K562 (cell line): ENCODE results near the gene ACTR3C. TPM values are rescaled to one million over a fixed set of nuclear protein-coding genes. Genes with fewer than 3 reads are reported as not detected.
"Not testable (repeated sequence)": the region's sequence is repeated elsewhere in the genome, so short reads cannot be mapped to it uniquely, and the experiment has no call there.

Experiments used
- ATAC-seq: fragments of 200-7000 bp; cut with Tn5 transposase; 3 replicates; pipeline ENCODE4 v1.9.1; 2020; ENCODE audit warnings: moderate library complexity
- BruUV-seq: library from RNA; stranded (reverse); fragments of 400-500 nt; replicated peaks from 2 replicates; lab custom pipeline; 2021; lab: Mats Ljungman, UMichigan
- CTCF ChIA-PET: fragments of 300-600 bp; formaldehyde crosslinking; extraction: SDS; loops from one replicate; lab custom pipeline; 2021; ENCODE audit warnings: low intra/inter-chr PET ratio; lab: Yijun Ruan, JAX
- POLR2A ChIA-PET: fragments of 300-600, 350-650 bp; sonication (Branson Sonifier 250); formaldehyde crosslinking; extraction: SDS; loops from one replicate; lab custom pipeline; 2021; ENCODE audit warnings: antibody characterized with exemption, inconsistent platforms; lab: Yijun Ruan, JAX
- DNase-seq, 4 experiments: peaks; one replicate each; pipeline versions ENCODE4 v3.0.0 to v3.0.0-alpha.2; 2011 to 2018; ENCODE audit warnings: low spot score in 3 of 4, mixed read lengths in 3 of 4; ENCODE audit errors: extremely low read depth in 1 of 4
- FAIRE-seq: peaks from 2 replicates; lab custom pipeline; 2011; peaks lifted over from hg19 to GRCh38; lab: Jason Lieb, UNC
- H2AFZ ChIP-seq: 2 replicates; pipeline ENCODE4 v1.6.0; 2011; ENCODE audit warnings: low read depth, low read length, control low read depth, inconsistent platforms
- H3K27ac ChIP-seq: fragments of 200-600 bp; 3 replicates; pipeline ENCODE4 v1.8.0; 2011; ENCODE audit warnings: low read depth, mild to moderate bottlenecking, control low read depth, inconsistent platforms, low read length, moderate library complexity, mixed read lengths; ENCODE audit errors: extremely low read depth
- H3K27me3 ChIP-seq, 2 experiments: fragments of 300-600 bp in 1 of 2; 2 replicates in 1 of 2; 3 replicates in 1 of 2; pipeline versions ENCODE4 v1.6.0 to v1.8.0; 2011; ENCODE audit warnings: inconsistent platforms in 2 of 2, low read length in 2 of 2, mild to moderate bottlenecking in 1 of 2, mixed read lengths in 1 of 2, moderate library complexity in 1 of 2; ENCODE audit not compliant: control insufficient read depth in 2 of 2, insufficient read depth in 2 of 2
- H3K36me3 ChIP-seq: fragments of 300-600 bp; 3 replicates; pipeline ENCODE4 v1.8.0; 2011; ENCODE audit warnings: mild to moderate bottlenecking, low read length, inconsistent platforms; ENCODE audit not compliant: control insufficient read depth, insufficient read depth
- H3K4me1 ChIP-seq, 2 experiments: fragments of 200-600 bp in 1 of 2; replicated peaks in 1 of 2; 2 replicates in 1 of 2; 3 replicates in 1 of 2; pipeline versions ENCODE4 v1.5.1 to v1.8.0; 2011; ENCODE audit warnings: inconsistent platforms in 2 of 2, low read length in 2 of 2, mild to moderate bottlenecking in 1 of 2, mixed read lengths in 1 of 2, moderate library complexity in 1 of 2; ENCODE audit not compliant: control insufficient read depth in 2 of 2, insufficient read depth in 2 of 2
- H3K4me2 ChIP-seq: 2 replicates; pipeline ENCODE4 v1.6.1; 2011; ENCODE audit warnings: low read length, control low read depth, inconsistent platforms, mixed read lengths; ENCODE audit not compliant: insufficient read depth
- H3K4me3 ChIP-seq: fragments of 200-600 bp; sonication (generic), shearing (Covaris generic); 2 replicates; pipeline ENCODE4 v1.5.1; 2016; ENCODE audit warnings: control low read depth, inconsistent platforms
- H3K79me2 ChIP-seq: fragments of 200-600 bp; 3 replicates; pipeline ENCODE4 v1.8.0; 2011; ENCODE audit warnings: low read length, inconsistent platforms; ENCODE audit not compliant: control insufficient read depth, insufficient read depth
- H3K9ac ChIP-seq, 2 experiments: 2 replicates each; pipeline versions ENCODE4 v1.6.0 to v1.6.1; 2011; ENCODE audit warnings: low read depth in 2 of 2, low read length in 2 of 2, control low read depth in 1 of 2, inconsistent platforms in 1 of 2, mild to moderate bottlenecking in 1 of 2, mixed read lengths in 1 of 2; ENCODE audit not compliant: insufficient read depth in 1 of 2
- H3K9me1 ChIP-seq: one replicate; pipeline ENCODE4 v1.6.0; 2011; ENCODE audit warnings: inconsistent platforms, mild to moderate bottlenecking, low read length, moderate library complexity; ENCODE audit not compliant: control insufficient read depth, insufficient read depth
- H3K9me3 ChIP-seq: replicated peaks from 2 replicates; pipeline ENCODE4 v1.5.1; 2011; ENCODE audit warnings: low read depth, low read length, inconsistent platforms; ENCODE audit not compliant: control insufficient read depth, insufficient read depth
- H4K20me1 ChIP-seq: replicated peaks from 2 replicates; pipeline ENCODE4 v1.6.1; 2011; ENCODE audit warnings: low read length, inconsistent platforms, mixed read lengths; ENCODE audit not compliant: control insufficient read depth, insufficient read depth
- CTBP1 ChIP-seq: fragments of 450-650 bp; IDR thresholded peaks from 2 replicates; pipeline ENCODE4 v1.6.1; 2016; ENCODE audit warnings: borderline replicate concordance
- DPF2 ChIP-seq: fragments of 450-650 bp; IDR thresholded peaks from 2 replicates; pipeline ENCODE4 v1.6.1; 2016
- EHMT2 ChIP-seq: fragments of 450-650 bp; IDR thresholded peaks from 2 replicates; pipeline ENCODE4 v1.6.1; 2018; ENCODE audit warnings: antibody characterized with exemption
- ERF ChIP-seq: fragments of 450-650 bp; formaldehyde crosslinking; IDR thresholded peaks from 2 replicates; pipeline ENCODE4 v1.4.0; 2020; ENCODE audit warnings: mild to moderate bottlenecking, mixed read lengths
- ESRRA ChIP-seq: fragments of 450-650 bp; IDR thresholded peaks from 2 replicates; pipeline ENCODE4 v1.6.1; 2014; ENCODE audit warnings: low read depth, mild to moderate bottlenecking, moderate library complexity, borderline replicate concordance
- ETV6 ChIP-seq, 3 experiments: fragments of 150-350 bp in 1 of 3; sonication (generic) in 1 of 3; formaldehyde crosslinking in 1 of 3; IDR thresholded peaks; 2 replicates each; pipeline versions ENCODE4 v1.6.1 to v1.8.0; 2014 to 2022; ENCODE audit warnings: borderline replicate concordance in 2 of 3, low read depth in 2 of 3, antibody characterized with exemption in 1 of 3, low read length in 1 of 3, mild to moderate bottlenecking in 1 of 3, missing genetic modification reagents in 1 of 3
- HDAC2 ChIP-seq: fragments of 450-650 bp; IDR thresholded peaks from 2 replicates; pipeline ENCODE4 v1.6.1; 2016; ENCODE audit warnings: mild to moderate bottlenecking
- HMBOX1 ChIP-seq: sonication (generic); IDR thresholded peaks from 2 replicates; pipeline ENCODE4 v1.6.1; 2016
- KDM5B ChIP-seq: fragments of 200-600 bp; sonication (generic); IDR thresholded peaks from 2 replicates; pipeline ENCODE4 v1.6.1; 2012; ENCODE audit warnings: low read depth, mild to moderate bottlenecking, moderate library complexity, low read length, control low read depth, inconsistent platforms; ENCODE audit not compliant: insufficient replicate concordance
- MAFG ChIP-seq: fragments of 450-650 bp; conservative IDR thresholded peaks from 2 replicates; pipeline ENCODE4 v1.6.1; 2016; ENCODE audit warnings: missing genetic modification characterization, missing compliant biosample characterization
- MEIS2 ChIP-seq: fragments of 450-650 bp; IDR thresholded peaks from 2 replicates; pipeline ENCODE4 v1.6.1; 2014; ENCODE audit warnings: mild to moderate bottlenecking; ENCODE audit not compliant: partially characterized antibody
- MNT ChIP-seq, 2 experiments: fragments of 450-650 bp; conservative IDR thresholded peaks; 2 replicates each; pipeline ENCODE4 v1.6.1; 2017; ENCODE audit warnings: mild to moderate bottlenecking in 2 of 2, moderate library complexity in 2 of 2
- MTA1 ChIP-seq: fragments of 450-650 bp; IDR thresholded peaks from 2 replicates; pipeline ENCODE4 v1.6.1; 2017; ENCODE audit warnings: borderline replicate concordance
- NCOA1 ChIP-seq: fragments of 450-650 bp; IDR thresholded peaks from 2 replicates; pipeline ENCODE4 v1.6.1; 2016; ENCODE audit warnings: low read depth
- NFE2 ChIP-seq: IDR thresholded peaks from 2 replicates; pipeline ENCODE4 v1.6.1; 2014; ENCODE audit warnings: antibody characterized with exemption, low read depth
- NFIC ChIP-seq: fragments of 450-650 bp; IDR thresholded peaks from 2 replicates; pipeline ENCODE4 v1.6.1; 2017; ENCODE audit warnings: mild to moderate bottlenecking, inconsistent platforms
- RFX1 ChIP-seq: fragments of 450-650 bp; IDR thresholded peaks from 2 replicates; pipeline ENCODE4 v1.6.1; 2016; ENCODE audit warnings: mild to moderate bottlenecking, moderate library complexity
- SMARCA5 ChIP-seq: fragments of 450-650 bp; IDR thresholded peaks from 2 replicates; pipeline ENCODE4 v1.6.1; 2016
- SOX6 ChIP-seq: fragments of 450-650 bp; IDR thresholded peaks from 2 replicates; pipeline ENCODE4 v1.6.1; 2014; ENCODE audit warnings: mild to moderate bottlenecking
- TRIM28 ChIP-seq: fragments of 450-650 bp; IDR thresholded peaks from 2 replicates; pipeline ENCODE4 v1.6.1; 2017
- ZBTB17 ChIP-seq: fragments of 450-650 bp; formaldehyde crosslinking; IDR thresholded peaks from 2 replicates; pipeline ENCODE4 v1.4.0; 2020; ENCODE audit warnings: mild to moderate bottlenecking
- ZNF239 ChIP-seq: fragments of 250-450 bp; sonication (Bioruptor Pico); IDR thresholded peaks from 2 replicates; pipeline ENCODE4 v1.4.0; 2020; ENCODE audit warnings: mild to moderate bottlenecking
- WGBS: fragments of 100-300 bp; shearing (Covaris generic); methylation state at CpG from one replicate; pipeline ENCODE4 v1.1.6; 2016; ENCODE audit warnings: low coverage, mixed read lengths; ENCODE audit not compliant: insufficient coverage; ENCODE audit errors: missing lambda C conversion rate; 5-methylcytosine and 5-hydroxymethylcytosine counted together
- in situ Hi-C: fragments of 300-500 bp; cut with MboI; formaldehyde crosslinking; loops from 4 replicates; pipeline ENCODE4 v1.15.0; 2018; ENCODE audit warnings: inconsistent platforms, mixed read lengths
- intact Hi-C: fragments of 100-400 bp; cut with micrococcal nuclease; formaldehyde crosslinking; loops from 2 replicates; pipeline ENCODE4 v1.14.2; 2022
- polyA plus RNA-seq, 8 experiments: library from polyadenylated mRNA; depleted of rRNA in 4 of 8; stranded (reverse) in 5 of 8; unstranded in 3 of 8; fragments of >200 nt; fragmentation: Nextera tagmentation in 2 of 8; fragmentation: Illumina TruSeq in 1 of 8; extraction: Ambion mirVana in 2 of 8; extraction: Trizol in 1 of 8; gene quantifications; 2 replicates each; pipeline versions ENCODE4 v1.2.1 to v1.2.3, GENCODE V29; 2011 to 2014; ENCODE audit warnings: inconsistent platforms in 1 of 8, missing spikeins in 1 of 8
- total RNA-seq, 7 experiments: library from RNA; depleted of rRNA in 6 of 7; stranded (reverse); fragments of >200 nt in 6 of 7; fragmentation: Illumina TruSeq in 2 of 7; extraction: Trizol in 2 of 7; gene quantifications; 2 replicates each; pipeline versions ENCODE4 v1.2.1 to v1.2.3, GENCODE V29; 2011 to 2021; ENCODE audit warnings: low replicate concordance in 1 of 7

The ACTR3C gene
- total and polyA plus RNA-seq, 9 of the 15 experiments (the other 6 are each of a cell fraction or from before 2014, with no cell fraction given), result 9.0 to 35.4 (median 13.3) TPM

- H3K27ac ChIP-seq, result peak overlapping the region; percentile 57; the same call in 2 of the 3 replicates
- peaks cover 11% of the 10 kb centered on the region; the same call in 2 of the 3 replicates for H3K79me2 ChIP-seq
- DNase-seq (peak in 1 of 4 experiments; percentile 70), ATAC-seq (peak; percentile 71), FAIRE-seq (peak; percentile 80)
- peaks cover 5 to 26% of the 10 kb centered on the region in 2 experiments; a peak in 4 of 5 replicates for H3K4me1 ChIP-seq
- H3K9me3 ChIP-seq; H3K4me3 ChIP-seq; intact Hi-C loops; CTCF ChIA-PET; H3K9ac ChIP-seq; H4K20me1 ChIP-seq; H3K9me1 ChIP-seq; BruUV-seq; in situ Hi-C loops; H3K27me3 ChIP-seq; H3K36me3 ChIP-seq; TF ChIP-seq ETV6 (CRISPR knock-in tag; IDR thresholded peaks at IDR 0.05; ENCODE audit: borderline replicate concordance): not testable (repeated sequence)
- 0% methylated on average over 1 of the region's 1 CpG for WGBS
- H2AFZ ChIP-seq, result peak overlapping the region; percentile 41
- peak overlapping the region; percentile 23; the same call in 1 of the 2 replicates for H3K4me2 ChIP-seq
- POLR2A ChIA-PET, result interaction anchor here (0.5 to 0.8 kb wide), 2 partner anchors 11 to 116 kb away, joined by 3 read pairs; no protein-coding TSS in a partner anchor
- TF ChIP-seq ERF (0 out of 2 replicates have a peak, but pooled peaks have one; percentile 22), NFE2 (peak; percentile 77), ZBTB17 (CRISPR knock-in tag) (peak; percentile 78), HMBOX1 (peak; percentile 71), MAFG (tag) (peak; percentile 88), DPF2 (peak; percentile 83), KDM5B (peak; percentile 20), TRIM28 (0 out of 2 replicates have a peak, but pooled peaks have one; percentile 53), MEIS2 (peak; percentile 99), EHMT2 (peak; percentile 87), HDAC2 (peak; percentile 92), MTA1 (peak; percentile 85), ZNF239 (CRISPR knock-in tag) (0 out of 2 replicates have a peak, but pooled peaks have one; percentile 14), RFX1 (peak; percentile 29; the same call in 1 of the 2 replicates), MNT (conservative IDR thresholded peaks at IDR 0.05) (peak in 1 of 2 experiments; percentile 37; a peak in 1 of 4 replicates), NCOA1 (0 out of 2 replicates have a peak, but pooled peaks have one; percentile 15), SOX6 (peak; percentile 74), SMARCA5 (peak; percentile 96), NFIC (peak; percentile 95), ETV6 (IDR thresholded peaks at IDR 0.05; ENCODE audit: borderline replicate concordance in 1 of 2, low read depth in 2 of 2, low read length in 1 of 2) (peak in 1 of 2 experiments; percentile 84; a peak in 2 of 4 replicates), ESRRA (peak; percentile 48), CTBP1 (peak; percentile 87)
Measured at GRCh38 chr7:150302908-150303310, 20.4 kb downstream of the ACTR3C start.
